Lower leg skin (tissue), 3 donors: Measurements from ENCODE around the gene ZNF532.

Experiments
- POLR2A ChIP-seq, 2 donors: fragments of 450-650 bp; IDR thresholded peaks; one replicate each; pipeline ENCODE4 v1.6.1; 2016 to 2017; ENCODE audit warnings: antibody characterized with exemption in 2 of 2, mild to moderate bottlenecking in 1 of 2, moderate library complexity in 1 of 2
- TF ChIP-seq, protein P1 (sequence below), 3 donors: fragments of 450-650 bp; IDR thresholded peaks; one replicate each; pipeline ENCODE4 v1.5.1; 2016; ENCODE audit warnings: antibody characterized with exemption in 3 of 3, mild to moderate bottlenecking in 3 of 3, moderate library complexity in 2 of 3

- no peak for TF ChIP-seq POLR2A (IDR thresholded peaks at IDR 0.05)
- TF ChIP-seq, protein P1, sequence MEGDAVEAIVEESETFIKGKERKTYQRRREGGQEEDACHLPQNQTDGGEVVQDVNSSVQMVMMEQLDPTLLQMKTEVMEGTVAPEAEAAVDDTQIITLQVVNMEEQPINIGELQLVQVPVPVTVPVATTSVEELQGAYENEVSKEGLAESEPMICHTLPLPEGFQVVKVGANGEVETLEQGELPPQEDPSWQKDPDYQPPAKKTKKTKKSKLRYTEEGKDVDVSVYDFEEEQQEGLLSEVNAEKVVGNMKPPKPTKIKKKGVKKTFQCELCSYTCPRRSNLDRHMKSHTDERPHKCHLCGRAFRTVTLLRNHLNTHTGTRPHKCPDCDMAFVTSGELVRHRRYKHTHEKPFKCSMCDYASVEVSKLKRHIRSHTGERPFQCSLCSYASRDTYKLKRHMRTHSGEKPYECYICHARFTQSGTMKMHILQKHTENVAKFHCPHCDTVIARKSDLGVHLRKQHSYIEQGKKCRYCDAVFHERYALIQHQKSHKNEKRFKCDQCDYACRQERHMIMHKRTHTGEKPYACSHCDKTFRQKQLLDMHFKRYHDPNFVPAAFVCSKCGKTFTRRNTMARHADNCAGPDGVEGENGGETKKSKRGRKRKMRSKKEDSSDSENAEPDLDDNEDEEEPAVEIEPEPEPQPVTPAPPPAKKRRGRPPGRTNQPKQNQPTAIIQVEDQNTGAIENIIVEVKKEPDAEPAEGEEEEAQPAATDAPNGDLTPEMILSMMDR (IDR thresholded peaks at IDR 0.05), result no peak
Observed at GRCh38 chr18:58911241-58911640, 46.6 kb downstream of the ZNF532 start.
